ENCODE data around the gene DMRT1.

The DMRT1 gene

GRCh38 chr9:1014640-1015039, 173.1 kb downstream of the DMRT1 start:
- TF ChIP-seq, protein P1, sequence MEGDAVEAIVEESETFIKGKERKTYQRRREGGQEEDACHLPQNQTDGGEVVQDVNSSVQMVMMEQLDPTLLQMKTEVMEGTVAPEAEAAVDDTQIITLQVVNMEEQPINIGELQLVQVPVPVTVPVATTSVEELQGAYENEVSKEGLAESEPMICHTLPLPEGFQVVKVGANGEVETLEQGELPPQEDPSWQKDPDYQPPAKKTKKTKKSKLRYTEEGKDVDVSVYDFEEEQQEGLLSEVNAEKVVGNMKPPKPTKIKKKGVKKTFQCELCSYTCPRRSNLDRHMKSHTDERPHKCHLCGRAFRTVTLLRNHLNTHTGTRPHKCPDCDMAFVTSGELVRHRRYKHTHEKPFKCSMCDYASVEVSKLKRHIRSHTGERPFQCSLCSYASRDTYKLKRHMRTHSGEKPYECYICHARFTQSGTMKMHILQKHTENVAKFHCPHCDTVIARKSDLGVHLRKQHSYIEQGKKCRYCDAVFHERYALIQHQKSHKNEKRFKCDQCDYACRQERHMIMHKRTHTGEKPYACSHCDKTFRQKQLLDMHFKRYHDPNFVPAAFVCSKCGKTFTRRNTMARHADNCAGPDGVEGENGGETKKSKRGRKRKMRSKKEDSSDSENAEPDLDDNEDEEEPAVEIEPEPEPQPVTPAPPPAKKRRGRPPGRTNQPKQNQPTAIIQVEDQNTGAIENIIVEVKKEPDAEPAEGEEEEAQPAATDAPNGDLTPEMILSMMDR (IDR thresholded peaks at IDR 0.05; ENCODE audit: low read depth, low read length, missing control alignments), result no peak
- H3K4me3 ChIP-seq (replicated peaks; ENCODE audit: low read depth, low read length), result no peak overlapping the region
- DNase-seq (ENCODE audit: extremely low read depth, low read depth), result no peak

DNA sequence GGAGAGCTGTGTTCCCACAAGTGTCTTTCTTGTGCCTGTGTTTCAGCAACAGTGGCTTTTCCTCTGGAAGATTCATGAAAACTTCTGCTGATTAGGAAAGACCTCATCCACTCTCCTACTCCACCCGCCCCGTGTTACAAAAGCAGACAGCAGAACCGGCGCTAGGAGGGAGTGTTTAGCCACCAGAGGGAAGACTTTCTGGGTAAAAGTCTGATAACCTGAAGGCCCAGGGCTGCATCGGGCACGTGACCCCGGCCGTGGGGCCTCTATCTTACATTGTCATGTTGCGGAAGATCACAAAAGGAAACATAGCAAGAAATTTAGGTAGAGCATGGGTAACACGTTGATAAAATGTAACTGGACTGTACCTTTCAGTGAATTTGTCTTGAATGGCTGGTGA, 176.6 kb downstream of the DMRT1 start:
- no peak overlapping the region for H3K4me3 ChIP-seq (replicated peaks; ENCODE audit: low read depth, low read length)
- DNase-seq (ENCODE audit: extremely low read depth, low read depth), result no peak
- TF ChIP-seq, protein P1 (IDR thresholded peaks at IDR 0.05; ENCODE audit: low read depth, low read length, missing control alignments), result no peak
